HepG2 (cell line): ENCODE data around the gene ZNF155. TPM values are rescaled to one million over a fixed set of nuclear protein-coding genes. Genes with fewer than 3 reads are reported as not detected.
A peak's percentile ranks its signal among the peaks of the same experiment; 100 is the strongest.

Experiments used
- CEBPB ChIP-seq: IDR thresholded peaks from 2 replicates; pipeline ENCODE4 v1.6.1; 2011; ENCODE audit warnings: low read depth, low read length, improper control_type of control experiment, borderline replicate concordance
- CREB1 ChIP-seq, 2 experiments: fragments of 450-650 bp in 1 of 2; IDR thresholded peaks; 2 replicates each; pipeline ENCODE4 v1.6.1; 2016 to 2017; ENCODE audit warnings: control low read depth in 1 of 2, mild to moderate bottlenecking in 1 of 2, missing compliant biosample characterization in 1 of 2, missing genetic modification characterization in 1 of 2
- MLLT10 ChIP-seq: sonication (generic); formaldehyde crosslinking; IDR thresholded peaks from 2 replicates; pipeline ENCODE4 v1.4.0; 2020; ENCODE audit warnings: missing genetic modification reagents
- PAX8 ChIP-seq: sonication (generic); formaldehyde crosslinking; IDR thresholded peaks from 2 replicates; pipeline ENCODE4 v1.8.0; 2022; ENCODE audit warnings: mild to moderate bottlenecking, missing genetic modification reagents, borderline replicate concordance
- PCBP1 ChIP-seq: fragments of 200-400 bp; formaldehyde crosslinking; IDR thresholded peaks from 2 replicates; pipeline ENCODE4 v1.6.1; 2017; ENCODE audit warnings: mild to moderate bottlenecking, low read depth, low read length, borderline replicate concordance
- POLR2AphosphoS5 ChIP-seq: IDR thresholded peaks from 2 replicates; pipeline ENCODE4 v1.6.1; 2012; ENCODE audit warnings: low read depth, low read length
- SALL1 ChIP-seq: sonication (generic); formaldehyde crosslinking; IDR thresholded peaks from 2 replicates; pipeline ENCODE4 v1.8.0; 2022; ENCODE audit warnings: mild to moderate bottlenecking, missing genetic modification reagents
- STAT6 ChIP-seq: sonication (generic); formaldehyde crosslinking; IDR thresholded peaks from 2 replicates; pipeline ENCODE4 v1.4.0; 2020; ENCODE audit warnings: missing genetic modification reagents, mild to moderate bottlenecking, borderline replicate concordance
- ZNF407 ChIP-seq: sonication (generic); formaldehyde crosslinking; IDR thresholded peaks from one replicate; pipeline ENCODE4 v1.5.1; 2020; ENCODE audit warnings: mild to moderate bottlenecking, missing genetic modification reagents; ENCODE audit errors: not compliant biosample characterization
- ZSCAN12 ChIP-seq: sonication (generic); formaldehyde crosslinking; IDR thresholded peaks from 2 replicates; pipeline ENCODE4 v1.9.0; 2021; ENCODE audit warnings: mild to moderate bottlenecking, missing genetic modification reagents
- polyA plus RNA-seq, 8 experiments: library from polyadenylated mRNA; depleted of rRNA in 3 of 8; stranded (reverse) in 7 of 8; unstranded in 1 of 8; fragments of >200 nt; fragmentation: Illumina TruSeq in 4 of 8; extraction: Trizol in 4 of 8; gene quantifications; 2 replicates each; pipeline versions ENCODE4 v1.2.1 to v1.2.3, GENCODE V29; 2011 to 2016; ENCODE audit warnings: low read depth in 4 of 8, missing spikeins in 1 of 8, mixed read lengths in 1 of 8; ENCODE audit not compliant: insufficient read depth in 1 of 8
- total RNA-seq, 5 experiments: library from RNA; depleted of rRNA; stranded (reverse); fragments of >200 nt; fragmentation: Illumina TruSeq; extraction: Trizol; gene quantifications; 2 replicates each; pipeline ENCODE4 v1.2.3, GENCODE V29; 2016; ENCODE audit warnings: low read depth in 1 of 5
- TF ChIP-seq, protein P1 (sequence below): sonication (generic); formaldehyde crosslinking; IDR thresholded peaks from 2 replicates; pipeline ENCODE4 v1.4.0; 2020; ENCODE audit warnings: missing genetic modification reagents

The ZNF155 gene
- total and polyA plus RNA-seq, 2 of the 13 experiments (the other 11 are each of a cell fraction or from before 2014, with no cell fraction given) = 2.5 to 3.6 TPM

DNA sequence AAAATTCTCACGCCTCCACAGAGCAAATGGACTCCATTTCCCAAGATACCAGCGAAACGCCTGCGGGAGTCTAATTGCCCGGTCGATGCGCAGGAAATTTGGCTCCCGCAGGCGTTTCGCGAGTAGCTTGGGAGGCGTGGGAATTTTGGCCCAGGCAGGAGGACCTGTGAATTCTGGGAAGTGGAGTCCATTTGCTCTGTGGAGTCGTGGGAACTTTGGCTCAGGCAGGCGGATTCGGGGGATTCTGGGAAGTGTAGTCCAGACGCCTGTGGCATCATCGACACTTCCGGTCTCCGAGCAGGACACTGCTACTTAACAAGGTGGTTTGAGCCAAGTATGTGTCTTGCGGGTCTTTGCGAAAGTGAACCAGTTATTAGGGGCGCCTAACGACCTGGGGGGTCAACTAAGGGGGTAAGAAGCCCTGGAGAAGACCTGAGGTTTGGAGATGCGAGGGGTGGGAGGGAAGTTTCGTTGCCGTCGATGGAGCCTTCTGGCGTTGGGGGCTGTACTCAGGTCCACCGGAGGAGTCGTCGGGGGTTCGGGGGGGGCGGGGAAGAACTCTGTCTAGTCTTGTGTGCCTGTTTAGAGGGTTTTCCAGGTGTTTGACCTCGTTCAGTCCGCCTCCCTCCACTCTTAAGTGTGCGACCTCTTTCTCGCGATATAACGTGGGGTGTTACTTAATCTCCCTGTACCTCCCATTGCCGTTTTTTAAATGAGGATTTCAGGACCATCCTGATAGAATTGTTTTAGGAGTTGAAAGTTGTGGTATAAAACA is at the start of gene ZNF155 (continued):
- TF ChIP-seq ZNF407 (CRISPR knock-in tag) = no peak
- no peak for TF ChIP-seq PCBP1
- TF ChIP-seq, protein P1, sequence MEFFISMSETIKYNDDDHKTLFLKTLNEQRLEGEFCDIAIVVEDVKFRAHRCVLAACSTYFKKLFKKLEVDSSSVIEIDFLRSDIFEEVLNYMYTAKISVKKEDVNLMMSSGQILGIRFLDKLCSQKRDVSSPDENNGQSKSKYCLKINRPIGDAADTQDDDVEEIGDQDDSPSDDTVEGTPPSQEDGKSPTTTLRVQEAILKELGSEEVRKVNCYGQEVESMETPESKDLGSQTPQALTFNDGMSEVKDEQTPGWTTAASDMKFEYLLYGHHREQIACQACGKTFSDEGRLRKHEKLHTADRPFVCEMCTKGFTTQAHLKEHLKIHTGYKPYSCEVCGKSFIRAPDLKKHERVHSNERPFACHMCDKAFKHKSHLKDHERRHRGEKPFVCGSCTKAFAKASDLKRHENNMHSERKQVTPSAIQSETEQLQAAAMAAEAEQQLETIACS (CRISPR knock-in tag) = no peak
- TF ChIP-seq CEBPB = peak; percentile 15; the same call in 1 of the 2 replicates
- TF ChIP-seq PAX8 (CRISPR knock-in tag) = no peak
- no peak for TF ChIP-seq CREB1 (IDR thresholded peaks at IDR 0.05)
- peak; percentile 59; the same call in 1 of the 2 replicates for TF ChIP-seq CREB1 (CRISPR knock-in tag; IDR thresholded peaks at IDR 0.05)
- TF ChIP-seq SALL1 = no peak
- TF ChIP-seq POLR2AphosphoS5 = no peak
- TF ChIP-seq STAT6 (CRISPR knock-in tag) = no peak
- TF ChIP-seq MLLT10 (CRISPR knock-in tag) = no peak
- no peak for TF ChIP-seq ZSCAN12
